H1 (cell line): ENCODE data around the gene ATP13A3. TPM values are rescaled to one million over a fixed set of nuclear protein-coding genes. Genes with fewer than 3 reads are reported as not detected.

Experiments used
- ASH2L ChIP-seq: fragments of 200-600, 300-600 bp; sonication (generic); IDR thresholded peaks from one replicate; pipeline ENCODE4 v1.7.1; 2017; ENCODE audit warnings: low read length
- CBX5 ChIP-seq: fragments of 300-800, 300-1000 bp; sonication (generic); IDR thresholded peaks from 2 replicates; pipeline ENCODE4 v1.7.1; 2016; ENCODE audit warnings: antibody characterized with exemption, low read length, low read depth
- polyA plus RNA-seq, 7 experiments: library from polyadenylated mRNA; depleted of rRNA in 3 of 7; stranded (reverse) in 5 of 7; unstranded in 2 of 7; fragments of >200 nt in 5 of 7; fragments of 200-250 nt in 2 of 7; gene quantifications; 1 replicate in 5 of 7; 2 replicates in 1 of 7; 4 replicates in 1 of 7; pipeline versions ENCODE4 v1.2.1 to v1.2.3, GENCODE V29; 2011 to 2013; ENCODE audit warnings: missing spikeins in 2 of 7, mixed read lengths in 2 of 7
- total RNA-seq: library from RNA; stranded (reverse); fragmentation: NEBNext Ultra II Directional; extraction: Animal tissue kit (Norgen Biotek cat#: 25700); gene quantifications from 2 replicates; pipeline ENCODE4 v1.2.1, GENCODE V29; 2021
- TF ChIP-seq, protein P1 (sequence below): IDR thresholded peaks from 2 replicates; pipeline ENCODE4 v1.6.1; 2011; ENCODE audit warnings: low read length, improper control_type of control experiment

The ATP13A3 gene
- total and polyA plus RNA-seq, 2 of the 8 experiments (the other 6 are each of a cell fraction or from before 2014, with no cell fraction given), result 18.6 to 92.2 TPM

DNA sequence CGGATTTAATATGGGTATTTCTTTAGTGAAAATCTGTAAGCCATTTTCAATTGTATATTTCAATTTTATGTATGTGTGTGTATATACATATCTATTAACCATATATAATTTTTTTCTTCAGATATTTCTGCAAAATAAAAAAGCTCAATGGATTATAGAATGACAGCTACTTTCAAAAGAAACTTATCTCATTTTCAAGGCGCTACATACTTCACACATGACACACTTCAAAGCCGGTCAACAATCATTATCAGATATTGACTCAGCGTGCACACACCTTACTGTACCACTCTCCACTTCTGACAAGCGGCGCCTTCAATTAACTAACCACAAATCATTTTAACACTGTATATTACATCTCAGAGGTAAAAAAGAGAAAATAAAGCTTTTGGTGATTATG is 39.6 kb downstream of the ATP13A3 start (continued):
- TF ChIP-seq, protein P1, sequence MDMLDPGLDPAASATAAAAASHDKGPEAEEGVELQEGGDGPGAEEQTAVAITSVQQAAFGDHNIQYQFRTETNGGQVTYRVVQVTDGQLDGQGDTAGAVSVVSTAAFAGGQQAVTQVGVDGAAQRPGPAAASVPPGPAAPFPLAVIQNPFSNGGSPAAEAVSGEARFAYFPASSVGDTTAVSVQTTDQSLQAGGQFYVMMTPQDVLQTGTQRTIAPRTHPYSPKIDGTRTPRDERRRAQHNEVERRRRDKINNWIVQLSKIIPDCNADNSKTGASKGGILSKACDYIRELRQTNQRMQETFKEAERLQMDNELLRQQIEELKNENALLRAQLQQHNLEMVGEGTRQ, result no peak
- TF ChIP-seq CBX5, result no peak
- no peak for TF ChIP-seq ASH2L
